Stimulated activated CD8-positive, alpha-beta memory T cell treated with anti-CD3 and anti-CD28 coated beads, Interleukin-7, amount 100 ng/mL, for 4 hours (primary cell): ENCODE measurements around the gene MAGEB17.

Experiments used
- DNase-seq, 2 donors: peaks; one replicate each; pipeline ENCODE4 v3.0.0-alpha.2; 2020; ENCODE audit warnings: low read depth in 2 of 2

Gene MAGEB17

DNA sequence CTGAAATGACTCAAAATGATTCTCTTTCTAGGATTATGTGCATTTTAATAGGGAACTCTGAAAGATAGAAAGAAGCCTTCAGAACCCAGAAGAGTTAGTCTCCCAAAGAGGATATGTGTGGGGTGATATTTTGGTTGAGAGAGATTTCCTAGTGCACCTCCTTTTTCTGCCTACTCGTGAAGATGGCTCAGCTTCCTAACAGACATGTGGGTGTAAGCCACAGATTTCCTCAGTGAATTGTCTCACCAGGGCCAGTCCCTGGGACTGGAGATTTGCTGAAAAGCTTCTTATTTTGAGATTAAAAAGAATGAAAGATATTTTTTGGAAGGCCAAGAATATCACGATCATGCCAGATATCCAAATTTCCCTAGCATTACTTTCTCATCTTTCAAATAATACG lies 42.8 kb downstream of the MAGEB17 start:
- no peak for DNase-seq

DNA sequence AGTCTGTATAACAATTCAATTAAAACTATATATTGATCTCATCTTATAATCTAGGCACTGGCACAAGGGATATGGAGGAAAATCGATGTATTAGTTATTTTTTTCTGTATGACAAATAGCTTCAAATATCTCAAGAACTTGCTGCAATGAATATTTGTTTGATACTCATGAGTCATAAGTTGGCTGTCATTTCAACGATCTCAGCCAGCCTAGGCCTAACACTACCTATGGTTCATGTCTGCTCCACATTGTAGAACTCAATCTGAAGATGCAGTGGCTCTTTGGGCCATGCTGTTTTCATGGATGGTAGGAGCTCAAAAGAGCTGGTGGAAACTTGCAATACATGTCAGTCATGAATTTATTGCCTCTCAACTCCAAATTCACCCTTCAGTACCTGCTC lies 44.7 kb downstream of the MAGEB17 start:
- DNase-seq = no peak

DNA sequence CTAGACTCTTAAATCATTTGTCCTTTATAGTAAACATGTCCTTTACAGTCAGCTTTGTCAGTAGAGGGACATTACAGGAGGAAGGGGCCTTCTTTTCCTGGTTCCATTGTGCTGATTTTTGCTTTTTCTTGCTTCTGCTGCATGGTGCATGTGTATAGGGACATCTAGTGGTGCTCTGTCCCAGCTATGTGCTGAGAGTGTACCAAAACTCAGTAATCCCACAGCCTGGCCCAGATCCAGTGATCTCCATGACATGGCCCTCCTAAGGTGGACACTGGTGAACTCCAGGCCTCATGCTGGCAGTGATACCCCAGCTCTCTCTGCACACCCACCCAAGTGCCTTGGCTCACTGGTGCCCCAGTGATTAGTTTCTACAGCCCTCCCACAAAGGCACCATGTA lies 45.2 kb downstream of the MAGEB17 start:
- DNase-seq = no peak

DNA sequence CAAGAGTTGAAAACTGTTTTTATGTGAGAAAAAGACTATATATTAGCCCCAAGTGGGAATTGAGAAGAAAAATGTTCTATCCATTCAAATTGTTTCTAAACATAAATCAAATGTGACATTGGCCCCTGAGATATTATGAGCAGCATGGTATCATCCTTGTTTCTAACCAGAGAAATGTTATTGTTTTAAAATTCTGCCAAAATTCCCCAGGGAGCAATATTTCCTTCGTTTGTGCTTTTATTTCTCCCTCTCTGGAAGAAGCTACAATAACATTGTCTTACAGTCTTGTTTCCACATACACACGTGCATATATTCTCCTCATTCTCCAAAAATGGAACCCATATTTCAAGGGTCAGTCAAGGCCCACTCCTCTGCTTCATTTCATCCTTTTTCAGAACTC lies 46.7 kb downstream of the MAGEB17 start:
- no peak for DNase-seq

DNA sequence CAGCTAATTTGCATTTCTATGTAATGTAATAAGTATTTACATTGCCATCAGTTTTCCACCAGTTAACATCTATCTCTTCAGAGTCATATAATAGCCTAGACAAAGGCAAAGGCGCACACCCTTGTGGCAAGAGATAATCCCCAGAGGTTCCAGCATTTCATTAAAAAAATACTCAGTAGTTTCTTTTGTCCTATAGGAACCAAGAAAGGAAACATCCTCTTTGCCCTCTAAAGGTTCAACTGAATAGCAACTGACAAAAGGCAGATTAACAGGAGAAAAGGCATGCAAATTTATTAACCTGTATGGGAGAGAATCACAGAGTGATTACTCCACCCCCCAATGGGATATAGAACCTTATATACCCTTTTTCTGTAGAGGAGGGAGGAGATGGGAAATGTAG lies 48.4 kb downstream of the MAGEB17 start:
- no peak for DNase-seq
